Mesendoderm (in vitro differentiated cells): ENCODE measurements around the gene SWT1.

ENCODE experiments used
- DNase-seq: peaks from one replicate; pipeline ENCODE4 v3.0.0; 2013
- H2AK5ac ChIP-seq: 2 replicates; pipeline ENCODE4 v1.6.1; 2013; ENCODE audit warnings: low read length, inconsistent platforms
- H2BK120ac ChIP-seq: 2 replicates; pipeline ENCODE4 v1.6.1; 2013; ENCODE audit warnings: low read depth, mild to moderate bottlenecking, low read length, moderate library complexity, mixed read lengths
- H2BK15ac ChIP-seq: replicated peaks from 2 replicates; pipeline ENCODE4 v1.6.1; 2013; ENCODE audit warnings: low read depth, mild to moderate bottlenecking, moderate library complexity
- H2BK5ac ChIP-seq: 2 replicates; pipeline ENCODE4 v1.6.1; 2013; ENCODE audit warnings: low read length, inconsistent platforms
- H3K18ac ChIP-seq: 2 replicates; pipeline ENCODE4 v1.6.1; 2013; ENCODE audit warnings: mild to moderate bottlenecking, low read length, mixed read lengths
- H3K23ac ChIP-seq: one replicate; pipeline ENCODE4 v1.6.1; 2013; ENCODE audit warnings: low read length
- H3K27ac ChIP-seq: 2 replicates; pipeline ENCODE4 v1.5.1; 2013; ENCODE audit warnings: low read depth, mild to moderate bottlenecking, inconsistent platforms, low read length, moderate library complexity
- H3K27me3 ChIP-seq: 2 replicates; pipeline ENCODE4 v1.6.1; 2013; ENCODE audit warnings: low read length, control low read depth, mild to moderate bottlenecking, inconsistent platforms; ENCODE audit not compliant: insufficient read depth, poor library complexity
- H3K36me3 ChIP-seq: 2 replicates; pipeline ENCODE4 v1.6.1; 2013; ENCODE audit warnings: low read length, inconsistent platforms; ENCODE audit not compliant: control insufficient read depth, insufficient read depth
- H3K4ac ChIP-seq: one replicate; pipeline ENCODE4 v1.6.1; 2013; ENCODE audit warnings: low read depth, mild to moderate bottlenecking, low read length, moderate library complexity
- H3K4me1 ChIP-seq: 2 replicates; pipeline ENCODE4 v1.6.1; 2013; ENCODE audit warnings: low read depth, low read length, inconsistent platforms; ENCODE audit not compliant: control insufficient read depth
- H3K4me2 ChIP-seq: 2 replicates; pipeline ENCODE4 v1.6.1; 2013; ENCODE audit warnings: low read length
- H3K4me3 ChIP-seq: 2 replicates; pipeline ENCODE4 v1.5.1; 2013; ENCODE audit warnings: mild to moderate bottlenecking, low read length
- H3K56ac ChIP-seq: one replicate; pipeline ENCODE4 v1.6.1; 2013; ENCODE audit warnings: low read length
- H3K79me1 ChIP-seq: 2 replicates; pipeline ENCODE4 v1.6.1; 2013; ENCODE audit warnings: low read length, inconsistent platforms
- H3K79me2 ChIP-seq: 2 replicates; pipeline ENCODE4 v1.6.1; 2013; ENCODE audit warnings: mild to moderate bottlenecking, low read length; ENCODE audit not compliant: control insufficient read depth, insufficient read depth
- H3K9ac ChIP-seq: 2 replicates; pipeline ENCODE4 v1.6.1; 2013; ENCODE audit warnings: low read length, inconsistent platforms
- H4K5ac ChIP-seq: one replicate; pipeline ENCODE4 v1.6.1; 2013; ENCODE audit warnings: low read length
- H4K8ac ChIP-seq: one replicate; pipeline ENCODE4 v1.6.1; 2013; ENCODE audit warnings: low read depth, mild to moderate bottlenecking, control low read depth, low read length, moderate library complexity
- WGBS: extraction: QIAGEN DNeasy Blood & Tissue Kit; methylation state at CpG from one replicate; pipeline ENCODE4 v1.1.7; 2013; ENCODE audit warnings: low lambda C conversion rate, missing lambda C conversion rate; ENCODE audit not compliant: insufficient coverage; ENCODE audit errors: extremely low coverage; 5-methylcytosine and 5-hydroxymethylcytosine counted together

SWT1 gene

DNA sequence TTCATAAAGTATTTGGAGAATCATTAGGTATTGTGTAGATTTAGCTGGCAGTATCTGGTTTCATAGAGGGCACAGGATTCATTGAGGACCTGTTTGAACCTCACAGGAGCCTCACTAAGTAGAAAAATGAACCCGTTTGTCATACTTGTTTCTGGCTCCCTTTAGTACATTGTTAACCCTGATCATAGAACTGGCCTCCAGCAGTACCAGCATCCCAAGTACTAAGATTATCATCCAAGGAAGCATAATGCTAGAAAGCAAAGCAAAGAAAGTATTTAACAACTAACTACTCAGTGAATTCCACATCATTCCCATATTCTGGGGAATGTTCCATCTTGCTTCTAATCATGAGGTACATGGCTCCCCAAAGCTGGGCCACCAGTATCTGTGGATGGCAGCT, 105.2 kb downstream of the SWT1 start:
- H3K27me3 ChIP-seq, result no peaks in the 10 kb centered on the region
- H3K4ac ChIP-seq, result no peak overlapping the region
- no peaks in the 10 kb centered on the region for H3K79me1 ChIP-seq
- H3K18ac ChIP-seq, result no peak overlapping the region
- no peaks in the 10 kb centered on the region for H3K4me1 ChIP-seq
- H4K5ac ChIP-seq, result no peak overlapping the region
- H2AK5ac ChIP-seq, result no peak overlapping the region
- no peak overlapping the region for H3K9ac ChIP-seq
- H2BK5ac ChIP-seq, result no peak overlapping the region
- no peak overlapping the region for H3K4me3 ChIP-seq
- H3K56ac ChIP-seq, result no peak overlapping the region
- no peak overlapping the region for H2BK15ac ChIP-seq
- no peaks in the 10 kb centered on the region for H3K36me3 ChIP-seq
- DNase-seq, result no peak
- WGBS, result no CpG with 5 or more reads among the region's 1 CpG
- H2BK120ac ChIP-seq, result no peak overlapping the region
- H3K4me2 ChIP-seq, result no peak overlapping the region
- no peak overlapping the region for H3K27ac ChIP-seq
- no peak overlapping the region for H3K23ac ChIP-seq
- H3K79me2 ChIP-seq, result no peaks in the 10 kb centered on the region
- H4K8ac ChIP-seq, result no peak overlapping the region

DNA sequence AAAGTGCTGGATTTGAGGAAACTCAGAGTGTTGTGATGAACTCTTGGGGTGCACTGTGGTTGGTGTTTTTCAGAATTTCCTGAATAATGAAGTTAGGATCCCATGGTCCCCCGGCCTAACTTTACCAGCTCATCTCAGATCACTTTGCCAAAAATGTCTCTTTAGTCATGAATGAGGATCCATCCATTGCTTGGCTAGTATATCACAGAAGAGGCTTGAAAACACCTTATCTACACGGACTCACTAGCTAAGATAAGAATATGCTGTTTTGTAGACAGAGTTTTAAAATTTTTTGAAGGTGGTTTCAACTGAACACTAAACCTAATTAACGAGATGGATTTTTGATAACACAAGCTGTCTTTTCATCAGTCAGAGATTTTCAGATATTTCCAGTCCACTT, 106.3 kb downstream of the SWT1 start:
- no peak overlapping the region for H3K4me3 ChIP-seq
- H3K4me2 ChIP-seq, result no peak overlapping the region
- H3K9ac ChIP-seq, result no peak overlapping the region
- no peak overlapping the region for H3K27ac ChIP-seq
- WGBS, result no CpG with 5 or more reads among the region's 3 CpGs
- no peak overlapping the region for H2BK5ac ChIP-seq
- no peak overlapping the region for H2BK15ac ChIP-seq
- no peak overlapping the region for H4K5ac ChIP-seq
- H3K23ac ChIP-seq, result no peak overlapping the region
- H3K4ac ChIP-seq, result no peak overlapping the region
- no peaks in the 10 kb centered on the region for H3K4me1 ChIP-seq
- H3K79me1 ChIP-seq, result no peaks in the 10 kb centered on the region
- no peak overlapping the region for H2AK5ac ChIP-seq
- H3K79me2 ChIP-seq, result no peaks in the 10 kb centered on the region
- H3K56ac ChIP-seq, result no peak overlapping the region
- H3K18ac ChIP-seq, result no peak overlapping the region
- no peak for DNase-seq
- H3K36me3 ChIP-seq, result no peaks in the 10 kb centered on the region
- no peak overlapping the region for H2BK120ac ChIP-seq
- no peak overlapping the region for H4K8ac ChIP-seq
- no peaks in the 10 kb centered on the region for H3K27me3 ChIP-seq

DNA sequence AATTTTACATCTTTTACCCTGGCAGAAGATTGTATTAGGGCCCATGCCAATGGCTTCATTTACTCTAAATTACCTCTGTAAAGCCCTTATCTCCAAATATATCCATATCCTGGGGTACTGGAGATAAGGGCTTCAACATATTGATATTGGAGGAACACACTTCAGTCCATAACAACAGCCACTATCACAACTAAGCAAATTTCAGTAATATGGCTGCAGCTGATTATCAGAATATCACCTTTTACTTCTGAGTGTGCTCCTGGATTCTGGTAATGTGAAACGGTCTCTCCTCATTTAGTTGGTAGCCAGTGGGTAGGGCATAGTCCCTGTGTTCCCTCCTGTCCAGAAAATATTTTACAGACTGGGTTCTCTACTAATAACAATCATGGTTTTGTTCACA, 106.8 kb downstream of the SWT1 start:
- H3K79me1 ChIP-seq, result no peaks in the 10 kb centered on the region
- no peaks in the 10 kb centered on the region for H3K79me2 ChIP-seq
- no peak for DNase-seq
- no peaks in the 10 kb centered on the region for H3K4me1 ChIP-seq
- H4K8ac ChIP-seq, result no peak overlapping the region
- no peak overlapping the region for H3K27ac ChIP-seq
- H2BK15ac ChIP-seq, result no peak overlapping the region
- no peak overlapping the region for H4K5ac ChIP-seq
- no peak overlapping the region for H3K23ac ChIP-seq
- no peak overlapping the region for H2AK5ac ChIP-seq
- H3K4me2 ChIP-seq, result no peak overlapping the region
- no peaks in the 10 kb centered on the region for H3K27me3 ChIP-seq
- H2BK5ac ChIP-seq, result no peak overlapping the region
- H3K36me3 ChIP-seq, result no peaks in the 10 kb centered on the region
- no peak overlapping the region for H3K18ac ChIP-seq
- WGBS, result no CpG with 5 or more reads among the region's 1 CpG
- H3K9ac ChIP-seq, result no peak overlapping the region
- no peak overlapping the region for H3K56ac ChIP-seq
- no peak overlapping the region for H3K4me3 ChIP-seq
- H2BK120ac ChIP-seq, result no peak overlapping the region
- no peak overlapping the region for H3K4ac ChIP-seq

DNA sequence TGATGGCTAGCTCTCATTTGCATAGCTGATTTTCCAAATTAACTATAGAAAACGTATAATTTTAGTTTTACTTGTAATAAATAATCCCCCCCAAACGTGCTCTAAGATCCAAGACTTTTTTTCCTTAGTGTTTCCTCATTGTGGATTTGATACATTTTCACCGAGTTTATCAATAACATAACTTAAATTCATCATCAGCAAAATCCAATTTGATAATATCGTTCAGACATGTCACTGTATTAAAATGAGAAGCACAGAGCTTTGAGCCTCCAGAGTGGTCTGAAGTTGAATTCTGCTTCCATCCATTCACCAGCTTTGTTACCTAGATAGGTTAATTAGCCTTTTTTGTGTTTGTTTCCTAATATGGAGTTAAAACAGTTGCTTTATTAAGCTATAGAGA, 108.3 kb downstream of the SWT1 start:
- no peak overlapping the region for H3K27ac ChIP-seq
- no peaks in the 10 kb centered on the region for H3K79me2 ChIP-seq
- WGBS, result no CpG with 5 or more reads among the region's 4 CpGs
- no peaks in the 10 kb centered on the region for H3K4me1 ChIP-seq
- no peak overlapping the region for H3K4ac ChIP-seq
- no peak overlapping the region for H3K56ac ChIP-seq
- H2BK15ac ChIP-seq, result no peak overlapping the region
- no peak overlapping the region for H3K9ac ChIP-seq
- H3K4me2 ChIP-seq, result no peak overlapping the region
- no peak overlapping the region for H2BK120ac ChIP-seq
- no peaks in the 10 kb centered on the region for H3K27me3 ChIP-seq
- H3K36me3 ChIP-seq, result no peaks in the 10 kb centered on the region
- no peak overlapping the region for H4K5ac ChIP-seq
- H2AK5ac ChIP-seq, result no peak overlapping the region
- H3K18ac ChIP-seq, result no peak overlapping the region
- H3K23ac ChIP-seq, result no peak overlapping the region
- no peak for DNase-seq
- H3K4me3 ChIP-seq, result no peak overlapping the region
- H3K79me1 ChIP-seq, result no peaks in the 10 kb centered on the region
- H2BK5ac ChIP-seq, result no peak overlapping the region
- no peak overlapping the region for H4K8ac ChIP-seq

DNA sequence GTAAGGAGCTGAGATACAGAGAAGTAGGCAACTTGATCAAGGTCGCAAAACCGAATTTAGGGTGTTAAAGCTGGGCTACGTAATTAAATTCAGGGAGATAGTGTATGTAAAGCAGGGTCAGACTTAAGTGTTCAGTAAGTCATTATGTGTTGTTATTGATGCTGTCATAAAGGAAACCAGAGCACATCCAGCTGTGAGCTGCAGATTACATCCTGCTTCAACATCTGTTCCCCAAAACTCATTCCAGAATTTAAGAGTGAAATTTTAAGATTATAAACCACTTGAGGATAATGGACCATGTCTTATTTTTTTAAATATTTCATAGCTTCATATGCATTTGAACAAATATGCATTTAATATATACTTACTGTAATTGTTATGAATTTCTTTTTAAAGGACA, 110.3 kb downstream of the SWT1 start:
- Histone ChIP-seq H3K4me1 (no peaks in the 10 kb centered on the region), H2BK5ac (no peak overlapping the region)
- WGBS, result no CpG with 5 or more reads among the region's 3 CpGs

DNA sequence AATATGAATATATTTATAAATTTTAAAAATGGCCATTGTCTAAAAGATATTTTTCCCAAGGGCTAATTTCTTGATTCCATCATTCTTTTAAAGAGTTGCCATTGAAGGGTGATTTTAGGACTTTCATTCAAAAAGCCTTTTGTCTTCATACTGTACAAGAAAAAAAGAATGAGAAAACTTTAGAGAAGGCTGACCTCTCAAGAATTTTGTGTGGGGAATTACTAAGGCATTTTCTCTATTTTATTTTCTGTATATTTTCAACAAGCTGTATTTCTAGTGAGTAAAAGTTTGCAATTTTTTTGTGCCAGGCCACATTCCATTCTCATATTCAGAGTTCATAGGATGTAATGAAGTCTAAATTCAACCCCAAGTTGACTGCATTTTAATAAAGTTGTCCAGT, 110.7 kb downstream of the SWT1 start:
- Histone ChIP-seq H3K79me1 (no peaks in the 10 kb centered on the region), H2BK120ac (no peak overlapping the region), H3K4me1 (no peaks in the 10 kb centered on the region), H3K56ac (no peak overlapping the region), H3K23ac (no peak overlapping the region), H3K4ac (no peak overlapping the region), H3K27me3 (no peaks in the 10 kb centered on the region), H3K9ac (no peak overlapping the region), H2BK5ac (no peak overlapping the region), H3K4me2 (no peak overlapping the region), H2BK15ac (no peak overlapping the region), H4K8ac (no peak overlapping the region), H3K18ac (no peak overlapping the region), H3K27ac (no peak overlapping the region), H4K5ac (no peak overlapping the region), H3K79me2 (no peaks in the 10 kb centered on the region), H2AK5ac (no peak overlapping the region), H3K36me3 (no peaks in the 10 kb centered on the region), H3K4me3 (no peak overlapping the region)
- DNase-seq, result no peak

More for the DNA sequence above, 110.3 kb downstream of the SWT1 start:
- no peak overlapping the region for H3K27ac ChIP-seq
- no peak overlapping the region for H3K4ac ChIP-seq
- H3K23ac ChIP-seq, result no peak overlapping the region
- H4K8ac ChIP-seq, result no peak overlapping the region
- H3K9ac ChIP-seq, result no peak overlapping the region
- H3K79me2 ChIP-seq, result no peaks in the 10 kb centered on the region
- H3K4me2 ChIP-seq, result no peak overlapping the region
- no peaks in the 10 kb centered on the region for H3K36me3 ChIP-seq
- H3K56ac ChIP-seq, result no peak overlapping the region
- no peaks in the 10 kb centered on the region for H3K27me3 ChIP-seq
- no peaks in the 10 kb centered on the region for H3K79me1 ChIP-seq
- DNase-seq, result no peak
- H2AK5ac ChIP-seq, result no peak overlapping the region
- no peak overlapping the region for H4K5ac ChIP-seq
- H2BK15ac ChIP-seq, result no peak overlapping the region
- no peak overlapping the region for H3K18ac ChIP-seq
- no peak overlapping the region for H2BK120ac ChIP-seq
- H3K4me3 ChIP-seq, result no peak overlapping the region
